Epidermal melanocyte (primary cell): ENCODE measurements around the gene PPIL4.
"Not testable (repeated sequence)": the region's sequence is repeated elsewhere in the genome, so short reads cannot be mapped to it uniquely, and the experiment has no call there.

Source experiments
- DNase-seq: peaks from one replicate; pipeline ENCODE4 v3.0.0; 2011; ENCODE audit warnings: low spot score; ENCODE audit not compliant: insufficient read length

Gene PPIL4

GRCh38 chr6:149534742-149535141 is 11.1 kb downstream of the PPIL4 start:
- no peak for DNase-seq

GRCh38 chr6:149529650-149530049 is 16.2 kb downstream of the PPIL4 start:
- DNase-seq, result no peak

- DNase-seq, result no peak
Measured at GRCh38 chr6:149515494-149515893, 30.3 kb downstream of the PPIL4 start.

- DNase-seq, result no peak
Measured at GRCh38 chr6:149513915-149514314, 31.9 kb downstream of the PPIL4 start.

GRCh38 chr6:149510793-149511512 is 34.9 kb downstream of the PPIL4 start:
- no peak for DNase-seq

- DNase-seq, result no peak
Measured at GRCh38 chr6:149508485-149508884, 37.4 kb downstream of the PPIL4 start.

- DNase-seq, result no peak
Measured at GRCh38 chr6:149503872-149504271, 42.0 kb downstream of the PPIL4 start.

GRCh38 chr6:149503276-149503675 is 42.6 kb downstream of the PPIL4 start:
- no peak for DNase-seq

- no peak for DNase-seq
Measured at GRCh38 chr6:149501768-149502167, 44.1 kb downstream of the PPIL4 start.

- no peak for DNase-seq
Measured at GRCh38 chr6:149501201-149501600, 44.6 kb downstream of the PPIL4 start.

- DNase-seq, result no peak
Measured at GRCh38 chr6:149500096-149500495, 45.7 kb downstream of the PPIL4 start.

- no peak for DNase-seq
Measured at GRCh38 chr6:149499066-149499465, 46.8 kb downstream of the PPIL4 start.

GRCh38 chr6:149497365-149497764 is 48.5 kb downstream of the PPIL4 start:
- DNase-seq, result no peak

GRCh38 chr6:149496597-149496996 is 49.2 kb downstream of the PPIL4 start:
- DNase-seq, result not testable (repeated sequence)

- not testable (repeated sequence) for DNase-seq
Measured at GRCh38 chr6:149495349-149496016, 50.4 kb downstream of the PPIL4 start.

GRCh38 chr6:149494810-149495209 is 51.0 kb downstream of the PPIL4 start:
- DNase-seq, result not testable (repeated sequence)

GRCh38 chr6:149493761-149494320 is 52.0 kb downstream of the PPIL4 start:
- no peak for DNase-seq

GRCh38 chr6:149492798-149493343 is 53.0 kb downstream of the PPIL4 start:
- DNase-seq, result no peak

GRCh38 chr6:149489967-149490366 is 55.9 kb downstream of the PPIL4 start:
- no peak for DNase-seq

- DNase-seq, result no peak
Measured at GRCh38 chr6:149488815-149489214, 57.0 kb downstream of the PPIL4 start.

GRCh38 chr6:149487316-149487715 is 58.5 kb downstream of the PPIL4 start:
- DNase-seq, result no peak
